GM18507 (cell line): Measurements from ENCODE around the gene ACTRT2.

Experiments
- DNase-seq: peaks from one replicate; pipeline ENCODE4 v3.0.0; 2011; ENCODE audit warnings: low read depth; ENCODE audit not compliant: insufficient read length; ENCODE audit errors: extremely low spot score
- FAIRE-seq: peaks from 2 replicates; lab custom pipeline; 2011; peaks lifted over from hg19 to GRCh38; lab: Jason Lieb, UNC

Gene ACTRT2

DNA sequence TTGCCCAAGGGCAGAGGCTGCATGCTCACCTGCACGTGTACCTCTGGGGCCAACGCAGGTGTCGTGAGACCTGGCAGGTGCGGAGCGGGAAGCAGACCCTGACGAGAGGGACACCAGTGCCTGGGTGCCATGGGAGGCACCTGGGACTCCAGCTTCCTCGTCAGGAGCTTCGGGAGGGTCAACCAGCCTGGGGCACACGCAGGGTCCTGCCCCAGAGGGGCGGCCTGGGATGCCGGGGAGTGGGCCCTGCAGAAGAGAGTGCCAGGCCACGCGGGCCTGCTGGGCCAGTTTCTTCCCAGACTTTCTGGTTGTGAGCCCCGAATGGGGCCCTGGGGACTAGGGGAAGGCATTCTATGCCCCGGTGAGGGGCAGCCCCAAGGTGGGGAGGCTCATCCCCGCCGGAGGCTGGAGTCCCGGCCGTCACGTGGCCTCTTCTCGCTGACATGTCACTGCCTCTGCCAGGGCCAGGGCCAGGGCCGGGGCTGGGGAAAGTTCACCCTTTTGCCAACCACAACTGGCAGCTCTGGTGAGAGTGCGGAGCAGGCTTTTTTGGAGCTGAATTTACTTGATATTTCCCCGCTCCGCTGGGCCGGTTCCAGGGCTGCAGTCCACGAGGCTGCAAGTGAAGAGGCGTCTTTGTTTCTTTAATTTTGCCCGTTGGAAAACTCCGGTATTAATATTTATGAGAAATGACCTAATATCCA, 38.5 kb upstream of the ACTRT2 start:
- DNase-seq (no peak), FAIRE-seq (no peak)

DNA sequence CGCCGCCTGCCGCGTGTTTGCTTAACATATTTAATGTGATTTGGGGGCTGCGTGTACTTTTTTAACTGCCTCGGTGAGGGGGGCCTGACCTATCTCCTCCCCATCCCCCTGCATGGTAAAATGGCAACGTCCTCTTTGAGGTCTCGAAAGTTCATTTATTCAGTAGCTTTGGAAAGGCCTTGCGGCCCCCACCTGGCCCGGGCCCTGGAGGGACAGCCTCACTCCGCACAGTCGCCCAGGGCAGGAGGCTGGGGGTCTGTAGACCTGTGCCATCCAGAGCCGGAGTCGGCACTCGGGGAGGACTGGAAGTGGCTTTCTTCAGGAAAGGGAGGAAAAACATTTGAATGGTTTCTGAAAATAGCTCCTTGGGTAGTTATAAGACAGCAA, 38.0 kb upstream of the ACTRT2 start:
- no peak for FAIRE-seq

DNA sequence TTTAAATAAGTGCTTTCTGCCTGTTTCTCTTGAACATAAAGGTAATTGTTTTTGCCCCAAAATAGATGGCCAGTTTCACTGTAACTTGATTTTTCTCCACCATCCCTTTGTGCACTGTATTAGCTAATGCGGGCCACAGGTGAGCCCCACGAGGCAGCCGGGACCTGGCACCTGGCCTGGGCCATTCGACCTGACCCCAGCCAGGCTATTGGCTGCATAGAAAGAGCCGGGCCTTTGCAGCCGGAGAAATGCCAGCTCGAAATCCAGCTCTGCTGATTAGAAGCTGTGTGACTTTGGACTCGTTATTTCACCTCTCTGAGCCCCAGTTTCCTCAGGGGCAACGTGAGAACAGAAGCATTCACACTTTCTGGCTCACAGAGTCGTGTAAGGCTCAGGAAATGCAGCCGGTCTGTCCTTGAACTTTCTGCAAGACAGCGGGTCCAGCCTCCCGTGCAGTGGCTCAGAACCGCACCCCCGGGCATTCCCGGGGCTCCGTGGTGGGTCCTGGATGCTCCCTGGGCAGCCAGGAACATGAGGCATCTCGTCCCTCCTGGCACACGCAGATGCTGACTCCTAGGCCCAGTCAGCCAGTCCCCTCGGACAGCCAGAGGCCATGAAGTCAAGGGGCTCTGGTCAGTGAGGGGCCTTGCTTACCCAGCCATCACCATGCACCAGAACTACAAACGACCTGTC, 37.4 kb upstream of the ACTRT2 start:
- DNase-seq (no peak), FAIRE-seq (no peak)

More for the DNA sequence above, 38.0 kb upstream of the ACTRT2 start:
- no peak for DNase-seq

DNA sequence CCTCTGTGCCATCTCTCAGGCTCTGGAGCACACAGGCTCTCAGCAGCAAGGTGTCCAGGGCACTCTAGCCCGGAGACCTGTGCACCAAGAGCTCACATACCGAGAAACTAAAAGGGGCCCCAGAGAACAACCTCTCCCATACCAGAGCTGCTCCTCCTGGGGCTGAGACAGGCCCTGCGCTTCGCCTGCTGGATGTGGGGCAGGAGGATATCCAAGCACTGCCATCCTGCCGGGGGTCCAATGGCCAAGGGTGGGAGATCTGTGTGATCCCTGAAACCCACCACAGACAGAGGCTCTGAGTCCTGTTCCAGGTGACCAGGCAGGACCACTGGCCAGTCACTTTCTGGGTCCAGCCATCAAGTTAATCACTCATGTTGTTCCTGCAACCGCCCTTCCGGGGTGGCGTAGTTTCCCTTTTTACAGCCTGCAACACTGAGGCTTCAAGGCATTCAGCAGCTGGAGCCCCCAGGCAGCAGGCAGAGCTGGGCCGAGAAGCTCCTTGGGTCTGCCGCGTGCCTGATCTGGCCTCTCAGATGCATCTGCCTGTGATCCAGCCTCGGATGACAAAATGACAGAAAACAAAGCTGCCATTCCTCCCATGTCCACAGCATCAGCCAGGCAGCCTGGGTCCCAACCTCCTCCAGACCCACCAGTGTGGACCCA, 36.7 kb upstream of the ACTRT2 start:
- no peak for FAIRE-seq

DNA sequence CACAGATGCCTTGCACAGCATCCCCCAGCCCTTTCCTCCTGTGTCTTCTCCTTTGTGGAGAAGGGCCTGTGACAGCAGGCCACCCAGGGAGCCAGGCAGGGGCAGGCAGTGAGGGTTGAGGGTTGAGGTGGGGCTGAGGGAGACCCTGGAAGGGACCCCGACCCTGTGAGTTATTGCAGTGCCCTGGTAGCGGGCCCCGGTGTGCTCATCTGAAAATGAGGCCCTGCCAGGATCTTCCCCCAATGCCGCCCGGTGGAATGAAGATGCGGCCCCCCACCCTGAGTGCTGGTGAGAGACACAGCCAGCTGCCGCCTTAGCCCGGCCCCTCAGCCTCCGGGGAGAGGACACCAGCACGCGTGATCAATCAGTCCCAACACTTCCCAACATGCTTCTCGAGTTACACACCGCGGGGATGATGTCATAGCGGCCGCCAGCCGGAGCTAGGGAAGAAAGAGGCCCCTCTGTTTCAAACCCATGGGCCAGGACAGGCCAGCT, 36.2 kb upstream of the ACTRT2 start:
- DNase-seq (no peak), FAIRE-seq (no peak)

More for the DNA sequence above, 36.7 kb upstream of the ACTRT2 start:
- no peak for DNase-seq

DNA sequence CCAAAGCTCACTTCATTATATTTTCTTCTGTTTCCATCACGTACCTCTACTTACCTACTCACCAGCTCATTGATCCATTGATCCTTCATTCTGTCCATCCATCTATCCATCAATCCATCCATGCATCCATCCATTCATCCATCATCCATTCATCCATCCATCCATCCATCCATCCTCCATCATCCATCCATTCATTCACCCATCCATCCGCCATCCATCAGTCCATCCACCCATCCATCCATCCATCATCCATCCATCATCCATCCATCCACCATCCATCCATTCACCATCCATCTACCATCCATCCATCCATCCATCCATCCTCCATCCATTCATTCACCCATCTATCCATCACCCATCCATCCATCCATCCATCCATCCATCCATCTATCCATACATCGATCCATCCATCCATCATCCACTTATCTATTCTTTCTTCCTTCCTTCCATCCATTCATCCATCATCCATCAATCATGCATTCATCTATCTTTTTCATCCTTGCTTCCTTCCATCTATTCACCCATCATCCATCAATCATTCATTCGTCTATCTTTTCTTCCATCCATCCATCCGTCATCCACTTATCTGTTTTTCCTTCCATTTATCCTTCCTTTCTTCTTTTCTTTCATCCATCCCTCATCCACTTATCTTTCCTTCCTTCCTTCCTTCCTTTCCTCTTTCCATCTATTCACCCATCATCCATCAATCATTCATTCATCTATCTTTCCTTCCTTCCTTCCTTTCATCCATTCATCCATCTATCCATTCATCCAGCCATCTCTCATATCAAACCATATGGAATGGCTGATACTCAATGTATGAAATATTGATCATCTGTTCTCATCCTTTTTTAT, 35.3 kb upstream of the ACTRT2 start:
- FAIRE-seq, result no peak
- DNase-seq, result no peak

DNA sequence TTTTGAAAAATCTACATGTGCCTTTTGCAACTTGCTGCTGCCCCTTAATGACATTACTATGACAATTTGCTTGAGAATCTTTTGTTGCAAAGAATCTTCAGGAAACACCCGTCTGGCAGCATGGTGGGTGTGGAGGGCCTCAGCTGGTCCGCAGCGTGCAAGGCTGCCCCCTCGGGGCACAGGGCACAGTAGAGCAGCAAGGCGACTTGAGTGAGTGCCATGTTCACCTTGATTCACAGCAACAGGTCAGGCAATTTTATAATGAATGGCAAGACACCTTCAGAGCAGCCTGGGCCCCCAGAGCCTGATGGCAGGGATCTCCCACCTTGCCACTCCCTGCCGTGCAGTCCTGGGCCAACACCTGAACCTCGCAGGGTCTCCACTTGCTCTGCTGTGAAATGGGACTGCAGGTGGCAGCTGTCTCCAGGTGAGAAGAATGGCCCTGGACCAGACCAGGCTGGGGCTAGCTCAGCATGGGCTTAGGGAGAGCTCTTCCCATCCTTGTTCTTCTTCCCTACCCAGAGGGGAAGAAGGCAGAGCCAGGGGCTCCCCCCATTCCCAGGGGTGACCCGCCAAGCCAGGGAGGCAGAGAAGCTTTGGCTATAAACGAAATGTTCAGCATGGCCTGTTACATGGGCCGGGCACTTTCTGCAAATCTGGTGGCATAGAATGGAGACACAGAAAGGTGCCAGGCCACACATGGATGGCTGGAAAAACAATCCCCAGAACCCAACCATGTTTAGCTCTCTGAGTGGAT, 34.5 kb upstream of the ACTRT2 start:
- DNase-seq (no peak), FAIRE-seq (no peak)

DNA sequence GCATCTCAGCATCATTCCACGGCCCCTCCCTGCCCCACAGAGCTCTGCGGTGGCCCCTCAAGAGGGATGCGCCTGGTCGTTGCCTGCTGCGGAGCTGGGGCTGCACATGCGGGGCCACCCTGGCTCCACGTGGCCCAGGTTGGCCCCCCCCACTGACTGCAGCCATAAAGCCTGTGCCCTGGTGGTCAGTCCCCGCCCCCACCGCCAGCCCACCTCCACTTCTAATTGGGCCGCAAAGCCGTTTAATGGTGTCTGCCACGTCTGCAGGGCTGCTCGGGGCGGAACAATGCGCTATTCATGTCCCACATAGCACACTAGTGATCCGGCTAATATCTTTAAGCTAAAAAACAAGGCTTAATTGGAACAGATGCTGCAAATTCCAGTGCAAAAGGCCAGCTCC, 33.5 kb upstream of the ACTRT2 start:
- DNase-seq (no peak), FAIRE-seq (no peak)

DNA sequence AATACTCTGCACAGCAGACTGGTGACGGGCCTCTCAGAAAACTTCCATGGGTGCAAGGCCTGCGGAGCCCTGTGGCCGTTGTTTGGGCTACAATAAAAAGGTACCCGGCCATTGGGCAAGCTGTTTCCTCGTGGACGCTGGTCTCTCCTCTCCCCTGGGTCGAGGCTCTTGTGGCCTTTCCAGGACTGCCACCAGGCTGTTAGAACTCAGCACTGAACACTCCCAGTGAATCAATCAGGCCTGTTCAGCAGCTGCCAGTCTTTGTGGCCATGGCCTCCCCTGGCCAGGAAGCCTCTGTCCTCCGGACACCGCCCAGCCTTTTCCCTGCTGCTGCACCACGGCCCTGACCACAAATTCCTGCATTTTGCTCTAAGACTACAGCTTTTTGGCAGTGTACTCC, 33.0 kb upstream of the ACTRT2 start:
- DNase-seq (no peak), FAIRE-seq (no peak)

DNA sequence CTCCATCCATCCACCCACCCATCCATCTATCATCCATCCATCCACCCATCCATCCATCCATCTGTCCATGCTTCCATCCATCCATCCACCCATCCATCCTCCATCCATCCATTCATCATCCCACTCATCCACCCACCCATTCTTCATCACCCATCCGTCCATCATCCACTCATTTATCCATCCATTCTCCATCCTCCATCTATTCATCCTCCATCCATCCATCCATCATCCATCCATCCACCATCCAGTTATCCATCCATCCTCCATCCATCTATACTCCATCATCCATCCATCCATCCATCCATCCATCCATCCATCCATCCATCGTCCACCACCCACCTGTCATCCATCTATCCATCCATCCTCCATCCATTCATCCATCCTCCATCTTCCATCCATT, 32.1 kb upstream of the ACTRT2 start:
- no peak for FAIRE-seq
- DNase-seq, result no peak

DNA sequence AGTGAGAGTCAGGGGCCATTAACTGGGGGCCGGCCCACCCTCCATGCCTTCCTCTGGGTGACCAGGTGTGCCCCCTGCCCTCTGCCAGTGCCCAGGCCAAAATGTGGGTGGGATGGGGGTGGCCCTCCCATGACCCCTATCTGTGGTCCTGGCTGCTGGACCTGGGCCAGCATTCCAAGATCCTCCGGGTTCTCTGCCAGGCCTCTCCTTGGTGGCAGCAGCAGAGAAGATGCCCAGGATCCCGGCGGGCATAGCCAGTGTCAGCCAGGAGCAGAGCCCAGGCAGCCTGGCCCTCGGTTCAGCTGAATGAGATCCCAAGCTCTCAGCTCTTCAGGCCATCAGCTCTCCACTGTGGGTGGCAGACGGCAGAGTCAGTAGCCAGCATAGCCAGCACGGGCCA, 31.3 kb upstream of the ACTRT2 start:
- FAIRE-seq (no peak), DNase-seq (no peak)

DNA sequence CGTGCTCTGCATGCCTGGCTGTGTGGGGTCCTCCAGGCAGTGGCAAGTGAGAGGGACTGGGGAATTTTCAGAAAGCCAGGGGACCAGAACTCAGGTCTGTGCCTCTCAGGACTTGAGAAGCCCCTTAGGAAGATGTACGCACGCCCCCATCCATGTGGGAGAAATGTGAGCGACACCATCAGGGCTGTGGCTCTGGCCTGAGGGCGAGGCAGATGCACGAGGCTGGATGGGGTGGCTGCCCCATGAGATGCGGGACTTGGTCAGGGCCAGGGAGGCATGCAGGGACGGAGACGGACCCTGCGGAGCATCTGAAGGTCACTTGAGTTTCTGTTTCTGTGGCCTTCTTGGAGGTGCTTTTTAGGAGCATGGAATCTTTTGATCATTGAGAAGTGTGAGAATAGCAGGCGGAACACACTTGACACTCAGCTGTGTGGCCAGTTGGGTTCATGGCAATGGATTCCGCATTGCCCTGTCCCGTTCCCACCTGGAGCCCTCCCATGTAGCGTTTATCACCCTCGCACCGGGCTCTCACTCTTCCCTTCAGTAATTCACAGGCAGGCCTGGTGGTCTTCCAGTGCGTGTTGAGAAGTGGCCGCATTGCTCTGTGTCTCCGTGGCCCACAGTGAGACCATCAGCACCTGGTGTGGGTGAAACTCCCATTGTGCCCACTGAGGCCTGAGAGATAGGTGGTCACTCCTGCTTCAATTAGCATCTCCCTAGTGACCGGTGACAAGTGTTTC, 30.7 kb upstream of the ACTRT2 start:
- DNase-seq (no peak), FAIRE-seq (no peak)

DNA sequence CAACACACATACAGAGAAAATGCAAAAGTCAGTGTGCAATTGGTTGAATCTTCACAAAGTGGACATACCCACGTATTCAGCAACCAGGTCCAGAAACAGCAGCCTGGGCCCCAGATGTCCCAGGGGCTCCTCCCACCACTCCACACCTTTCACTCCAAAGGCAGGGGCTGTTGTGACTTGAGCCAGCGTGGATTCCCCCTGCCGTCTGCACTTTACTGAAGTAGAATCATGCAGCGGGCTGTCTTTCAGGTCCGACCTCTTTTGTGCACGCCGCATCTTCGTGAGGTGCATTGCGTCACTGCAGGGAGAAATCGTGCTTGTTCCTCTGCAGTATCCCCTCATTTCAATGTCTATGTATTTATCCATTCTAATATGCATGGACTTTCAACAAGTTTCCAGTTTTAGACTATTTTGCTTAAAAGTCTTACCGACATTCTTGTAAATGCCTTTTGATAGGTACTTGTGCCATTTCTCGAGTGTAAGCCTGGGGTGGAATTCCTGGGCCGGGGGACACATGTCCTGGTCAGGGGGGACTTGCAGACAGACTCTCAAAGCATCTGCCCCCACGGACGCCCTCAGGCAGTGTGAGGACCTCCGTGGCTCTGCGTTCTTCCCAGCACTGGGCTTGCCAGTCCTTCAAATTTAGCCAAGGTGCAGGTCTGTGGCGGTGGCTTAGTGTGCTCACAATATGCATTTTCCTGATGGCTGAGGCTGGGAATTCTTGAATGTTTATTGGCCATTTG, 29.3 kb upstream of the ACTRT2 start:
- FAIRE-seq, result no peak

DNA sequence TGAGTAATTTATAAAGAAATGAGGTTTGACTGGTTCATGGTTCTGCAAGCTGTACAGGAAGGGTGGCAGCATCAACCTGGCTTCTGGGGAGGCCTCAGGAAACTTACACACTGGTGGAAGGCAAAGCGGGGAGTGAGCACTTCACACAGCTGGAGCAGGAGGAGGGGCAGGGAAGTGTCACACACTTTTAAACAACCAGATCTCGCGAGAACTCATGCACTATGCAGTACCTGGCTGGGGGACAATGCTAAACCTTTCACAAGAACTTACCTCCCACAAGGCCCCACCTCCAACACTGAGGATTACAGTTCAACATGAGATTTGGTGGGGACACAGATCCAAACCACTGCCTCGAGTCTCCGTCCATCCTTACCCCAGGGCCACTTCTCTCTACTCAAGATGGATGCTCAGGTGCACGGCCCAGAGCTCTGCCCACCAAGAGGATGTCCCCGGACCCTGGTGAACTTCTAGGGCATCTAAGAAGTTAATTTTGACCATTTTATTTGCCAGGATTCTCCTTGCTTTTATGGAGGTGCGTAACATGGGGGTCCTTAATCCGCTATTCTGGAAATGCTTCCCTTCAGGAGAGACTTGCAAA, 22.7 kb upstream of the ACTRT2 start:
- FAIRE-seq (no peak), DNase-seq (no peak)

More for the DNA sequence above, 29.3 kb upstream of the ACTRT2 start:
- DNase-seq, result no peak

DNA sequence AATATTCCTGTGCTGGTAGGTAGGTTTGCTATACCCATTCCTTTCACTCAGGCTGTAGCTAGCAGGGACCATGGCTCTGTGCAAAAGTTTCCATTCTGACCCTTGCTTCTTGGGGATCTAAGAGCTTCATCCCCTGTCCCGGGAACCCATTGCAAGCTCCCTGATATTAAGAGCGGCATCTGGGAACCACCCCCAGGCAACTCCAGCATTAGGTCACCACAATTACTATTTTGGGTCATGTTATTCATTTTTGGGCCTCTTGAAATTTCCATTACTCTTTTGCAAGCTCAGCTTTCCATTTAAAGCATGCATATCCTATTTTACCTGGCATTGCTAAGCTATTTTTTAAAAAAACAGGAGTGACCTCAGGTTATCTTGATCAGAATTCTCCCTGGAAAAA, 22.1 kb upstream of the ACTRT2 start:
- FAIRE-seq (no peak), DNase-seq (no peak)

DNA sequence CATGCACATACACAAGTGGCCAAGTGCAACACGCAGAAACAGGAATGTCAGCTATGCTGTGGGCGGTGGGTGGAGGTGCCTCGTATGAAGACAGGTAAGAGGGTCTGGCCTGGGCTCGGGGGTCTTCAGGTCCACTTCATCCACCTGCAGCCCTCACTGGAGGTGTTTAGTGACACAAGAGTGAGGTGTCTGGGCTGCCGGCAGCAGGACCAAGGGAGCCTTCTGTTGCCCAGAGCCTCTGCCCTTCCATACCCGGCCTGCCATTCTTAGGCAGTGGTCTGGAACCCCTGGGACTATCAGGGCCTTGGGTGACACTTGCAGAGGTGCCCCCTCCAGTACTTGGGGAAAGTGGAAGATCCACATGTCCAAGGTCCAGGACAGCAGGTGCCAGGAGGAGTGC, 21.7 kb upstream of the ACTRT2 start:
- FAIRE-seq (no peak), DNase-seq (no peak)

DNA sequence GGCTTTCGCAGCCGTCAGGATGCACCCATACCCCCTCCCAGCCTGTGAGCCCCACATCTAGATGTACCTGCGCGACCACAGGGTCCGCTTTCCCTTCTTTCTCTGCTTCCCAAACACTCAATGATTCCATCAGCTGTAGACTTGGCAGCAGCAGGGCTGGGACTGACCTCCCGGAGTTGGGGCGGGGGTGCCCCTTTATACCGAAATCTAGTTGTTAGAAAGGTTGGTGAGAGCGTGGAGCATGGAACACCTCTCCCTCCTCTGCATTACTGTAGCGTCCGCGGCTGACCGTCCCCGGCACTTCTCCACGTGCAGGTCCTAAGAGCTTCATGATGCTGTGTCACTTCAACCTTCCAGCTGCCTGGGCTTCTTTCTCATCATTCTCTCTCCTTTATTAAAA, 21.1 kb upstream of the ACTRT2 start:
- no peak for DNase-seq
- no peak for FAIRE-seq
